ENCODE results near the gene CRLF2. TPM values are rescaled to one million over a fixed set of nuclear protein-coding genes. Genes with fewer than 3 reads are reported as not detected.

Gene CRLF2
- total and polyA plus RNA-seq, 2 donors from 2014 or later = 1.6 TPM; not detected in 1

DNA sequence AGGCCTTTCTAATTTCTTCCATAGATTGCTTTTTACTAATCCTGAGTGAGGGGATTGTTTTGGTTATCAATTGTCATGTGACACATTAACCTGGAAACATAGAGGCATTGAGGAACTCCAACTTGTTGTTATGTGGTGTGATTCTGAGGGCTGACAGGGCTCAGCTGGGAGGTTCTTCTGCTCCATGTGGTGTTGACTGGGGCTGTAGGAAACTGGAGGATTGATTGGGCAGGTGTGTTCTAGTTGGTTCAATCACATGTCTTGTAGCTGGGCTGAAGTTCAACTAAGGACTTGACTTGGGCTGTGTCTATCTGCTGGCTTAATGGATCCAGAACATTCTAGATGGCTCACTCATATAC, 10.8 kb upstream of the CRLF2 start:
- no peak for FAIRE-seq
- no peak for DNase-seq
- TF ChIP-seq, protein P1, sequence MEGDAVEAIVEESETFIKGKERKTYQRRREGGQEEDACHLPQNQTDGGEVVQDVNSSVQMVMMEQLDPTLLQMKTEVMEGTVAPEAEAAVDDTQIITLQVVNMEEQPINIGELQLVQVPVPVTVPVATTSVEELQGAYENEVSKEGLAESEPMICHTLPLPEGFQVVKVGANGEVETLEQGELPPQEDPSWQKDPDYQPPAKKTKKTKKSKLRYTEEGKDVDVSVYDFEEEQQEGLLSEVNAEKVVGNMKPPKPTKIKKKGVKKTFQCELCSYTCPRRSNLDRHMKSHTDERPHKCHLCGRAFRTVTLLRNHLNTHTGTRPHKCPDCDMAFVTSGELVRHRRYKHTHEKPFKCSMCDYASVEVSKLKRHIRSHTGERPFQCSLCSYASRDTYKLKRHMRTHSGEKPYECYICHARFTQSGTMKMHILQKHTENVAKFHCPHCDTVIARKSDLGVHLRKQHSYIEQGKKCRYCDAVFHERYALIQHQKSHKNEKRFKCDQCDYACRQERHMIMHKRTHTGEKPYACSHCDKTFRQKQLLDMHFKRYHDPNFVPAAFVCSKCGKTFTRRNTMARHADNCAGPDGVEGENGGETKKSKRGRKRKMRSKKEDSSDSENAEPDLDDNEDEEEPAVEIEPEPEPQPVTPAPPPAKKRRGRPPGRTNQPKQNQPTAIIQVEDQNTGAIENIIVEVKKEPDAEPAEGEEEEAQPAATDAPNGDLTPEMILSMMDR (IDR thresholded peaks at IDR 0.05; ENCODE audit: borderline replicate concordance, extremely low read depth, insufficient read depth) = no peak

DNA sequence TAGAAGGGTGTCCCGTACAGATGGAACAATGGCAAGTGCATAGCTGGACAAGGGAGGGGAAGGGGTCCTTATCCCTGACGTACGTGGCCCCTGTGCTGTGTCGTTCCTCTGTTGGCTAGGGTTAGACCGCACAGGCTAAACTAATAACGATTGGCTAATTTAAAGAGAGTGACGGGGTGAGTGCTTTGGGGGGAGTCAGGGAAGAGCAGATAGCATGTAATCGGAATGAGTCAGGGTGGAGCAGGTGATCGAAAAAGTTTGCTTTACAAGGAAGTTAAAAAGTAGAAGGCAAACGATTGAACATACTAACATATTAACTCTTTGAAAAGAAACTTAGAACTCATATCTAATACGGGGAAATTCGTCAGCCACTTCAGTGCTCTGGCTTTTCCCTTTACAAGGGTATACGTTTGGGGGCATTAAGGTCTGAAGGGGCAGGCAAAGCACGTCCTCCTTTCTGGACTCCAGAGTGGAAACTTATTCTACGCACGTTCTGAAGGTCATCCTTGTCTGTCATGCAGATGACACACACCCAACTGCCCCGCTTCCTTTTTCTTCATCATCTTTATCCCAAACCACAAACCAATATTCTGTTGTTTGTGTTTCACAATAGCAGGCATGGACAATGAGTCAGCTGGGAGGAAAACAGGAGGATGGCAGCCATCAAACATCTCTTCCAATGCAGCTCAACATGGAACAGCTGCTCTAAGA, 10.2 kb upstream of the CRLF2 start:
- no peak for FAIRE-seq
- Histone ChIP-seq H3K9ac (ENCODE audit: low read length in 3 of 3) (no peak overlapping the region), H3K4me1 (ENCODE audit: control insufficient read depth in 2 of 3, insufficient read depth in 2 of 3, low read depth in 1 of 3, low read length in 3 of 3) (no peaks in the 10 kb centered on the region), H3K4me3 (ENCODE audit: low read length in 3 of 3) (no peak overlapping the region), H3K27me3 (ENCODE audit: control insufficient read depth, insufficient read depth, low read length) (no peaks in the 10 kb centered on the region), H3K27ac (ENCODE audit: low read depth in 2 of 2, low read length in 2 of 2) (no peak overlapping the region), H3K9me3 (ENCODE audit: control insufficient read depth in 2 of 3, insufficient read depth in 1 of 3, low read length in 3 of 3) (peaks cover 0 to 4% (median 0%) of the 10 kb centered on the region in 3 donors), H3K36me3 (ENCODE audit: control insufficient read depth in 2 of 3, insufficient read depth in 3 of 3, low read length in 3 of 3) (no peaks in the 10 kb centered on the region)
- TF ChIP-seq, protein P1 (IDR thresholded peaks at IDR 0.05; ENCODE audit: borderline replicate concordance, extremely low read depth, insufficient read depth) = no peak
- no peak for DNase-seq
- intact Hi-C loops (cut with DNase I) = no loop called here

More for the DNA sequence above, 10.8 kb upstream of the CRLF2 start:
- H3K4me1 ChIP-seq (ENCODE audit: control insufficient read depth in 2 of 3, insufficient read depth in 2 of 3, low read depth in 1 of 3, low read length in 3 of 3) = no peaks in the 10 kb centered on the region
- no peak overlapping the region for H3K4me3 ChIP-seq (ENCODE audit: low read length in 3 of 3)
- intact Hi-C loops (cut with DNase I) = no loop called here
- no peaks in the 10 kb centered on the region for H3K36me3 ChIP-seq (ENCODE audit: control insufficient read depth in 2 of 3, insufficient read depth in 3 of 3, low read length in 3 of 3)
- H3K27ac ChIP-seq (ENCODE audit: low read depth in 2 of 2, low read length in 2 of 2) = no peak overlapping the region
- H3K27me3 ChIP-seq (ENCODE audit: control insufficient read depth, insufficient read depth, low read length) = no peaks in the 10 kb centered on the region
- H3K9ac ChIP-seq (ENCODE audit: low read length in 3 of 3) = no peak overlapping the region
- peaks cover 0 to 4% (median 0%) of the 10 kb centered on the region in 3 donors for H3K9me3 ChIP-seq (ENCODE audit: control insufficient read depth in 2 of 3, insufficient read depth in 1 of 3, low read length in 3 of 3)

DNA sequence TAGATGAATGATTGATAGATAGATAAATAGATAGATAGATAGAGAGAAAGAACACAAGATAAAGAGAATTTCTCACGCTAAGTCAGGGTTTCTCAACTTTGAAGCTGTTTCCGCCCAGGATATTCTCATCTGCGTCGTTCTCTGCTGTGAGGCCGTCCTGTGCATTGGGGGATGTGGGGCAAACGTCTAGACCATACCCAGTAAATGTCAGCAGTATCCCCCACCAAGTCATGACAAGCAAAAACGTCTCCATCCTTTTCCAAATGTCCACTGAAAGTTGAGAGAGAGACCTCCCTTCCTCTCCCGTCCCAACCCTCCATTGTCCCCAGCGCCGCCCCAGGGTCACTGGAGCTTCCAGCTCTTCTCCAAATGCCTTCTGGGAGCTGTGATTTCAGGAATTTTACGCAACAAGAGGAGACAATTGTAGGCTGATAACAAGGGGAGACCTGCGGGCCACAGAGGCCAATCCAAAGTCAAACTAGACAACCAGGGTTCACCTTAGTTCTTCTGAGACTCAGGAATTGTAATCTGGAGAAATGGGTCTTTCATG, 8.9 kb upstream of the CRLF2 start:
- intact Hi-C loops (cut with DNase I) = no loop called here
- H3K4me1 ChIP-seq (ENCODE audit: control insufficient read depth in 2 of 3, insufficient read depth in 2 of 3, low read depth in 1 of 3, low read length in 3 of 3) = no peaks in the 10 kb centered on the region
- no peak overlapping the region for H3K4me3 ChIP-seq (ENCODE audit: low read length in 3 of 3)
- no peak overlapping the region for H3K9ac ChIP-seq (ENCODE audit: low read length in 3 of 3)
- FAIRE-seq = no peak
- H3K27me3 ChIP-seq (ENCODE audit: control insufficient read depth, insufficient read depth, low read length) = no peaks in the 10 kb centered on the region
- TF ChIP-seq, protein P1 (IDR thresholded peaks at IDR 0.05; ENCODE audit: borderline replicate concordance, extremely low read depth, insufficient read depth) = no peak
- H3K36me3 ChIP-seq (ENCODE audit: control insufficient read depth in 2 of 3, insufficient read depth in 3 of 3, low read length in 3 of 3) = no peaks in the 10 kb centered on the region
- H3K9me3 ChIP-seq (ENCODE audit: control insufficient read depth in 2 of 3, insufficient read depth in 1 of 3, low read length in 3 of 3) = peaks cover 0 to 4% (median 0%) of the 10 kb centered on the region in 3 donors
- DNase-seq = peak in 1 of 5 donors; percentile 10
- H3K27ac ChIP-seq (ENCODE audit: low read depth in 2 of 2, low read length in 2 of 2) = no peak overlapping the region

All from kidney (tissue), 14 donors.